GM12878 (cell line): ENCODE data around the gene PTPRD. TPM values are rescaled to one million over a fixed set of nuclear protein-coding genes. Genes with fewer than 3 reads are reported as not detected.

ENCODE experiments used
- ATAC-seq: fragments of 200-7000 bp; cut with Tn5 transposase; 3 replicates; pipeline ENCODE4 v1.9.1; 2020; ENCODE audit warnings: mild to moderate bottlenecking, moderate library complexity
- BruUV-seq: library from RNA; stranded (reverse); fragments of 400-500 nt; replicated peaks from 2 replicates; lab custom pipeline; 2021; lab: Mats Ljungman, UMichigan
- CTCF ChIA-PET: fragments of 300-600 bp; sonication (Branson Sonifier 250); formaldehyde crosslinking; extraction: SDS; loops from one replicate; lab custom pipeline; 2021; ENCODE audit warnings: inconsistent platforms; lab: Yijun Ruan, JAX
- POLR2A ChIA-PET: fragments of 350-600 bp; formaldehyde crosslinking; extraction: SDS; loops from one replicate; lab custom pipeline; 2021; ENCODE audit warnings: inconsistent platforms; lab: Charles Lee
- RAD21 ChIA-PET: fragments of 300-600 bp; sonication (Branson Sonifier 250); formaldehyde crosslinking; loops from one replicate; lab custom pipeline; 2023; ENCODE audit warnings: antibody characterized with exemption; ENCODE audit not compliant: unreplicated experiment; lab: Charles Lee
- SMC1A ChIA-PET: fragments of 300-600 bp; sonication (Branson Sonifier 250); formaldehyde crosslinking; loops from one replicate; lab custom pipeline; 2023; ENCODE audit not compliant: unreplicated experiment, uncharacterized antibody; lab: Charles Lee
- DNase-seq: peaks from one replicate; pipeline ENCODE4 v3.0.0-alpha.2; 2011; ENCODE audit warnings: low read depth, low spot score
- FAIRE-seq: peaks from 3 replicates; lab custom pipeline; 2011; peaks lifted over from hg19 to GRCh38; lab: Jason Lieb, UNC
- H2AFZ ChIP-seq: 2 replicates; pipeline ENCODE4 v1.6.0; 2011; ENCODE audit warnings: low read depth, low read length, control low read depth; ENCODE audit not compliant: control insufficient read depth
- H3K27ac ChIP-seq: 2 replicates; pipeline ENCODE4 v1.5.1; 2011; ENCODE audit warnings: control low read depth; ENCODE audit not compliant: control insufficient read depth, insufficient read depth
- H3K27me3 ChIP-seq, 2 experiments: replicated peaks in 1 of 2; 2 replicates each; pipeline versions ENCODE4 v1.6.0 to v1.6.1; 2011; ENCODE audit warnings: low read length in 1 of 2; ENCODE audit not compliant: control insufficient read depth in 2 of 2, insufficient read depth in 2 of 2
- H3K36me3 ChIP-seq, 2 experiments: 2 replicates each; pipeline ENCODE4 v1.5.1; 2011; ENCODE audit warnings: low read length in 1 of 2; ENCODE audit not compliant: control insufficient read depth in 2 of 2, insufficient read depth in 2 of 2
- H3K4me1 ChIP-seq: 2 replicates; pipeline ENCODE4 v1.6.1; 2011; ENCODE audit warnings: mild to moderate bottlenecking, low read length, moderate library complexity, mixed read lengths; ENCODE audit not compliant: control insufficient read depth, insufficient read depth
- H3K4me2 ChIP-seq: 2 replicates; pipeline ENCODE4 v1.6.0; 2011; ENCODE audit warnings: control low read depth; ENCODE audit not compliant: control insufficient read depth, insufficient read depth
- H3K4me3 ChIP-seq: fragments of 200-600 bp; sonication (generic); 2 replicates; pipeline ENCODE4 v1.5.1; 2016
- H3K79me2 ChIP-seq: 2 replicates; pipeline ENCODE4 v1.6.0; 2011; ENCODE audit warnings: low read length; ENCODE audit not compliant: control insufficient read depth, insufficient read depth
- H3K9ac ChIP-seq: 2 replicates; pipeline ENCODE4 v1.8.0; 2011; ENCODE audit warnings: low read length, control low read depth, mixed read lengths; ENCODE audit not compliant: control insufficient read depth, insufficient read depth
- H3K9me3 ChIP-seq: replicated peaks from 3 replicates; pipeline ENCODE4 v1.5.1; 2011; ENCODE audit warnings: mild to moderate bottlenecking, low read length; ENCODE audit not compliant: control insufficient read depth, insufficient read depth
- H4K20me1 ChIP-seq: 2 replicates; pipeline ENCODE4 v1.6.0; 2011; ENCODE audit not compliant: control insufficient read depth, insufficient read depth
- CUX1 ChIP-seq: IDR thresholded peaks from 2 replicates; pipeline ENCODE4 v1.6.1; 2012; ENCODE audit warnings: improper control_type of control experiment, low read depth, low read length; ENCODE audit not compliant: insufficient replicate concordance
- ELK1 ChIP-seq: IDR thresholded peaks from 2 replicates; pipeline ENCODE4 v1.6.1; 2012; ENCODE audit warnings: low read depth, low read length, improper control_type of control experiment
- GABPA ChIP-seq: IDR thresholded peaks from 2 replicates; pipeline ENCODE4 v1.6.1; 2014; ENCODE audit warnings: antibody characterized with exemption, low read depth, mild to moderate bottlenecking, inconsistent platforms
- GATAD2B ChIP-seq: fragments of 450-650 bp; conservative IDR thresholded peaks from 2 replicates; pipeline ENCODE4 v1.6.1; 2017; ENCODE audit warnings: low read depth, mild to moderate bottlenecking, moderate library complexity
- HDAC6 ChIP-seq: fragments of 200-600 bp; sonication (generic); IDR thresholded peaks from one replicate; pipeline ENCODE4 v1.8.0; 2017; ENCODE audit warnings: antibody characterized with exemption; ENCODE audit not compliant: unreplicated experiment
- POLR2A ChIP-seq: IDR thresholded peaks from 2 replicates; pipeline ENCODE4 v1.6.1; 2011; ENCODE audit warnings: low read depth, mild to moderate bottlenecking, low read length
- POLR2AphosphoS2 ChIP-seq: IDR thresholded peaks from 2 replicates; pipeline ENCODE4 v1.6.1; 2011; ENCODE audit warnings: low read depth, mild to moderate bottlenecking, low read length, improper control_type of control experiment, moderate library complexity
- SRF ChIP-seq, 2 experiments: IDR thresholded peaks; 2 replicates each; pipeline ENCODE4 v1.6.1; 2011; ENCODE audit warnings: low read depth in 2 of 2, low read length in 2 of 2, mild to moderate bottlenecking in 1 of 2, moderate library complexity in 1 of 2
- TCF7 ChIP-seq: IDR thresholded peaks from 2 replicates; pipeline ENCODE4 v1.6.1; 2014; ENCODE audit warnings: antibody characterized with exemption, borderline replicate concordance
- ZBTB40 ChIP-seq: fragments of 450-650 bp; IDR thresholded peaks from 2 replicates; pipeline ENCODE4 v1.6.1; 2016; ENCODE audit warnings: mild to moderate bottlenecking, moderate library complexity, borderline replicate concordance
- WGBS: methylation state at CpG from one replicate; pipeline ENCODE4 v1.1.6; 2016; ENCODE audit warnings: low lambda C conversion rate; ENCODE audit not compliant: insufficient replicate concordance, insufficient coverage; ENCODE audit errors: missing lambda C conversion rate; 5-methylcytosine and 5-hydroxymethylcytosine counted together
- in situ Hi-C: fragments of 300-500 bp; cut with MboI; formaldehyde crosslinking; loops from 9 replicates; pipeline ENCODE4 v1.14.3; 2018; ENCODE audit warnings: mixed read lengths
- intact Hi-C: fragments of 100-400 bp; cut with micrococcal nuclease; formaldehyde crosslinking; loops from one replicate; pipeline ENCODE4 v1.14.2; 2022; ENCODE audit not compliant: unreplicated experiment
- polyA plus RNA-seq, 11 experiments: library from polyadenylated mRNA; depleted of rRNA in 4 of 11; unstranded in 6 of 11; stranded (reverse) in 5 of 11; fragments of >200 nt; fragmentation: Nextera tagmentation in 4 of 11; fragmentation: Illumina TruSeq in 1 of 11; extraction: Ambion mirVana in 4 of 11; extraction: Trizol in 1 of 11; gene quantifications; 1 replicate in 1 of 11; 2 replicates in 10 of 11; pipeline versions ENCODE4 v1.2.1 to v1.2.3, GENCODE V29; 2011 to 2016; ENCODE audit warnings: inconsistent platforms in 2 of 11, missing spikeins in 2 of 11, low read depth in 1 of 11
- total RNA-seq, 4 experiments: library from RNA; depleted of rRNA in 3 of 4; stranded (reverse); fragments of >200 nt in 3 of 4; fragmentation: Illumina TruSeq in 1 of 4; extraction: Trizol in 1 of 4; gene quantifications; 2 replicates each; pipeline versions ENCODE4 v1.2.1 to v1.2.3, GENCODE V29; 2013 to 2021

PTPRD gene
- total and polyA plus RNA-seq, 10 of the 15 experiments (the other 5 are each of a cell fraction or from before 2014, with no cell fraction given) = under 0.01 to 0.05 (median 0.01) TPM; not detected in 7

- no peak for DNase-seq
Measured at GRCh38 chr9:8863069-8863468, 1749.7 kb downstream of the PTPRD start.

More at GRCh38 chr9:8863069-8863468, 1749.7 kb downstream of the PTPRD start:
- 40% methylated on average over 3 of the region's 3 CpGs for WGBS
- Histone ChIP-seq H3K27me3 (peaks cover 2% of the 10 kb centered on the region in 2 experiments; a peak in 2 of 4 replicates), H3K27ac (no peak overlapping the region), H3K4me3 (no peak overlapping the region), H2AFZ (no peak overlapping the region), H3K36me3 (no peaks in the 10 kb centered on the region), H3K79me2 (no peaks in the 10 kb centered on the region), H3K4me2 (no peak overlapping the region), H4K20me1 (no peaks in the 10 kb centered on the region), H3K9me3 (no peaks in the 10 kb centered on the region), H3K4me1 (no peaks in the 10 kb centered on the region), H3K9ac (no peak overlapping the region)
- ATAC-seq (no peak), FAIRE-seq (no peak)
- RAD21 ChIA-PET = no interaction called here
- intact Hi-C loops = no loop called here
- CTCF ChIA-PET = interaction anchor here (1.4 kb wide), 1 partner anchor 12 kb away, joined by 4 read pairs; no protein-coding TSS in a partner anchor
- in situ Hi-C loops = loop anchor here (25.0 kb wide), 1 partner anchor 1676 kb away; no protein-coding TSS in a partner anchor
- SMC1A ChIA-PET = no interaction called here
- no TSS peak for BruUV-seq
- no peak for TF ChIP-seq POLR2A
- TF ChIP-seq ELK1 = no peak
- no peak for TF ChIP-seq HDAC6
- no peak for TF ChIP-seq GABPA
- TF ChIP-seq POLR2AphosphoS2 = no peak
- TF ChIP-seq SRF (IDR thresholded peaks at IDR 0.05; ENCODE audit: low read depth in 2 of 2, low read length in 2 of 2) = no peak
- no peak for TF ChIP-seq TCF7
- TF ChIP-seq GATAD2B = no peak
- no peak for TF ChIP-seq ZBTB40
- TF ChIP-seq CUX1 = no peak
- POLR2A ChIA-PET = no interaction called here
